GM21528 (cell line): ENCODE measurements around the gene CBFA2T3.

ENCODE experiments used
- ATAC-seq: cut with Tn5 transposase; IDR thresholded peaks from one replicate; pipeline ENCODE4 v1.9.1; 2021; ENCODE audit warnings: mild to moderate bottlenecking, moderate library complexity; ENCODE audit not compliant: unreplicated experiment, low FRiP score

The CBFA2T3 gene

DNA sequence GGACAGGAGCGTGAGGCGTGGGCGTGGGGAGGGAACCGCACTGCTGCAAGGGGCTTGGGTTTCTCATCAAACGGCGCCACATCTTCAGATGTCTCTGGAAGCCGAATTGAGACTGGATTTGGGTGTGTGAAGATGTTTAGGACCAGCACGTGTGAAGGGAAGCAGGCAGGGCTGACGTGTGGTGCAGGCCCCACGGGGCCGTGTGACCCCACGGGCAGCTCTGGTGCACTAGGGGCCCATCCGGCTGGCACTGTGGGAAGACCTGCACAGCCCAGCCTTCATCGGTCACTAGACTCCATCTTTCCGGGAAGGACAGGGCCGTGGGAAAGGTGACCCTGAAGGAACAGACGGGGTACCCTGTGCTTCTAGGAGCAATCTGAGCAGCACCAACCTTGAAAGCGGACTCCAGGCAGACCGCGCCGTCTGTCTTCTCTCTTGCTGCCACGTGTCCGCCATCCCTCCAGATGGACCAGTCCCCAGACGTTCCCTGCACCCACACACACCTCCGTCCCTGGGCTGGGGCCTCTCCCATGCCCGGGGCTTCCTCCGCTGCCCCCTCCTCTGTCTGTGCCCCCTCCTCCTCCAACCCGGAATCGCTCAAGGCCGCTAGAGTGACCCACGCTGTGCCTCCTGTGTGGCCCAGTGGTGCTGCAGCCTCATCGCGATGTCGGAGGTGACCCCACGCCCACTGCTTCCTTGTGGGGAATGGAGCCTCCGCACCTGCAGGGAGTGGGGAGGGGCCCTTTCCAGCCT lies 23.4 kb upstream of the CBFA2T3 start:
- ATAC-seq: no peak

DNA sequence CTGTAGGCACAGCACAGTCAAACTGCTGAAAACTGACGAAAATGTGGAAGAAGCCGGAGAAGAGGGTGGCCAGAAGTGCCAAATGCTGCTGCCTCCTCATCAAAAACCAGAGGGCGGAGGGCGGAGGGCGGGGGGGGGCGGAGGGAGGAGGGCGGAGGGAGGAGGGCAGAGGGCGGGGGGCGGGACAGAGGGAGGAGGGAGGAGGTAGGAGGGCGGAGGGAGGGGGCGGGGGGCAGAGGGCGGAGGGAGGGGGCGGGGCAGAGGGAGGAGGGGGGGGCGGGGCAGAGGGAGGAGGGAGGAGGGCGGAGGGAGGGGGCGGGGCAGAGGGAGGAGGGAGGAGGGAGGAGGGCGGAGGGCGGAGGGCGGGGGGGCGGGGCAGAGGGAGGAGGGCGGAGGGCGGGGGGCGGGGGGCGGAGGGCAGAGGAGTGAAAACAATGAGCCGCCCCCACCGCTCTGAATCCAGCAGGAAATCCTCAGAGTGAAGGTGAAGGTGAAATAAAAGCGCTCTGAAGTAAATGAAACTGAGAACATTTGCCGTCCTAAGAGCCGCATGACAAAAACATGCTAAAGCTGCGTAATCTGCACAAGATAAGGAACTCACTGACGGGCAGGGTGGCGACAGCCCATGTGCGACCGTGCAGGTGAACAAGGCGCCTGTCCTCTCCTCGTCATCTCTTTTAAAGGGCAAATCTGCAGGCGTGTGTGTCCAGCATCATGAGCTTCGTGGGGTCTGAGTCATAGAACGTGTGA lies 22.6 kb upstream of the CBFA2T3 start:
- ATAC-seq: no peak

DNA sequence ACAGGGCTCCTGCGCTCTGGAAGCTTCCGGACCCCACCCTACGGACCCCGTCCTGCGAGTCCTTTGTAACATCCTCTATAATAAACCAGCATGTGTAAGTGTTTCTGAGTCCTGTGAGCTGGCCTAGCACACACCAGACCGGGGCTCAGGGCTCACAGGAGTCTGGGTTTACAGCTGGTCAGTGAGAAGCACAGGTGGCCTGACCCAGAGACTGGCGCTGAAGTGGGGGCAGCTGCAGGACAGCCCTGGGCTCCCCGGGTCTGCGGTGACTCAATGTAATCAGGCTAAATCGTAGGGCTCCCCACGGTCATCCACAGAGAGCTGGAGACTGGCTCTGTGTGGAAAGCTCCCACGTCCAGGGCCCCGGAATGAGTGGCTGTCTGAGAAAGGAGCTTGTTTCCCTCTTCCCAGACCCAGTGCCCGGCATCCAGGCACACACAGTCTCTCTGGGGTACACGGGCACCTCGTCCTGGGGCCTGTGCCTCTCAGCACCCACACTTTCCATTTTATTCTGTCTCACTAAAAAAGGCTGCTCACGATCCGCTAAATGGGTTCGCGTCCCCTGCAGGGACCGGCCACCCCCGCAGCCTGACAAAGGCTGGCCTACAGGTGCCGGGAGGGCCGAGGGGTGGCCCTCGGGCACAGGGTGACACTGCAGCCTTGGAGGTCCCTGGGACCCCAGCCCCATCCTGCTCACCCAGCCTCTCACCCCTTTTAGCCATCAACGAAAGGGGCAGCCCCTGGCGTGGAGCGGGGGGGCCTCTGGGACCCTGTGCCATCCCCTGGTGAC lies 18.9 kb upstream of the CBFA2T3 start:
- ATAC-seq: no peak

DNA sequence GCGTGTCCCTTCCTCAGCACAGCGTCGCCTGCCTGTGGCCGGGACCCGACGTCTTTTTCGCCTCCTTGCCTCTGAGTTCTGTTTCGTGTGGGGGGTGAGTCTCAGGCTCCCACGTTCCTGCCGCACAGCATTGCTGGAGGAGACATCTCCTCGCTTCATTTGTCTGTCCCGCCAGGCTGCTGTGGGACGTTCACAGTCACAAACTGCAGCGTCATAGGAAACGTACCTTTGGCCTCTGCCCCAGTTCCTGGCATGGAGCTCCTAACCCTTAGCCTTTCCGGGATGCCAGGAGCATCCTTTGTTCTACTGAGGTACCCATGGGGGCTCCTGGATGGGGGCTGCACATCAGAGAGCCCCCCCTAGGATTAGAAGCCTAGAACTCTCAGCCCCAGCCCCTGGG lies 18.2 kb upstream of the CBFA2T3 start:
- no peak for ATAC-seq

DNA sequence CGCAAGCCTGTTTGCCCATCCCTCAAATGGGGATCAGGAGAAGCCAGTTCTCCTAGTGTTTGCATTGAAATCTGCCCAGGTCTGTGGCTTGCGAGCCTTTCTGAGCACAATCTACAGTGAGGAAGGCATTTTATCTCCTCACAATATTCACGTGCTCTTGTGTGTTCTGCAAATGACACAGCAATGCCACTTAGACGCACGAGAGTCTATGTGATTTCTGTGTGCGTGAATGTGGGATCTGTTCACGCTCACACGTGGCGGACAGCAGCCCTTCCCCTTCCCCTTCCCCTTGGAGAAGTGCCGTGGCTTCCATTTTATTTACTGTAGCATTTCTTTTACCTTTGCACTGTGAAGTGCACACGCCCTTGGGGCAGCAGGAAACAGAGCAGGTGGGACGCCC lies 17.7 kb upstream of the CBFA2T3 start:
- ATAC-seq: no peak

DNA sequence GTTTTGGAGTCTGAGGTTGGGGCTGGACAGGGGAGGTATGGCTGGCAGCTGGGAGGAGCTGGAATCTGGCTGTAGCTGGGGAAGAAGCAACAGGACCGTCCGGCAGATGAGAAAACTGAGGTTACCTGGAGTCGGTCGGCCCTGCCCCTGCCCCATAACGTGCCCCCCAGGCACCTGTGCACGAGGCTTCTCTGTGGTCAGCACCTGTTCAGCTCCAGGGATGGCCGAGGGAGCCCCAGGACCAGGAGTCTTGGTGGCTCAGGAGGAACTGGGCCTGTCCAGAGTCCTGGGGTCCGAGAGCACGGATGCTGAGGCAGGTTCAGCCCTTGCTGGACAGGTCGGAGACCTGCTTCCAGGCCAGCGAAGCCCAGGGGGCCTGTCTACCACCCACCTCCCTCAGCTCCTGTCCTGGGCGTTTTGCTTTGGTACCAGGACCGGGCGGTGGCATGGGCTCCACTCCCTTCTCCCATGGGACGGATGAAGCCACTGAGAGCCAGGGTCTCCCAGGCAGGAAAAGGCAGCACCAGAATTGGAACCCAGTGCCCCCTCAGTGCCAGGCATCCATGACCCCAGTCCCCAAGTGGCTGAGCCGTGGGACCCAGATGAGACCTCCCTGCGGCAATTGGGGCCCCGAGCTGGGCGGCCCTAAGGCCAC lies 17.1 kb upstream of the CBFA2T3 start:
- ATAC-seq: no peak

DNA sequence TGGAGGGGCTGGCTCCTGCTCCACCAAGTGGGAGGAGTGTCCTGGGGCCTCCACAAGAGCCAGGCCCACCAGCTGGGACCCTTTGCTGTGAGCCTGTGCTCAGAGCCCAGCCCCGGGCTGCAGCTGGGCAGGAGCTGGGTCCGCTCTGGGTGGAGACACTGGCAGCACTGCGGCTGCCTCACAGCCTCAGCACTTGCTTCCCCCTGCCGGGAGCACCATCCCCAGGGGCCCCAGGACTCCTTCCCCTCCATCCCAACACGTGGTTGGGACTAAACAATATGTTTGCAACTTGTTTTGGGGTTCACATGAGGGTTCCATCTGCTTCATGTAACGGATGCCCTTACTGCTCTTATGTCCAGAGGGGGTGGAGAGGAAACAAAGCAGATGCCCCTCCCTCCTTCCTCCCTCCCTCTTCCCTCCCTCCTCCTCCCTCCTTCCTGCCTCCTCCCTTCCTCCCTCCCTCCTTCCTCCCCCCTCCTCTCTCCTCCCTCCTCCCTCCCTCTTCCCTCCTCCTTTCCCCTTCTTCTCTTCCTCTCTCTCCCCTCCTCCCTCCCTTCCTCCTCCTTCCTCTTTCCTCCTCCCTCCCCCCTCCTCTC lies 16.3 kb upstream of the CBFA2T3 start:
- ATAC-seq: no peak

DNA sequence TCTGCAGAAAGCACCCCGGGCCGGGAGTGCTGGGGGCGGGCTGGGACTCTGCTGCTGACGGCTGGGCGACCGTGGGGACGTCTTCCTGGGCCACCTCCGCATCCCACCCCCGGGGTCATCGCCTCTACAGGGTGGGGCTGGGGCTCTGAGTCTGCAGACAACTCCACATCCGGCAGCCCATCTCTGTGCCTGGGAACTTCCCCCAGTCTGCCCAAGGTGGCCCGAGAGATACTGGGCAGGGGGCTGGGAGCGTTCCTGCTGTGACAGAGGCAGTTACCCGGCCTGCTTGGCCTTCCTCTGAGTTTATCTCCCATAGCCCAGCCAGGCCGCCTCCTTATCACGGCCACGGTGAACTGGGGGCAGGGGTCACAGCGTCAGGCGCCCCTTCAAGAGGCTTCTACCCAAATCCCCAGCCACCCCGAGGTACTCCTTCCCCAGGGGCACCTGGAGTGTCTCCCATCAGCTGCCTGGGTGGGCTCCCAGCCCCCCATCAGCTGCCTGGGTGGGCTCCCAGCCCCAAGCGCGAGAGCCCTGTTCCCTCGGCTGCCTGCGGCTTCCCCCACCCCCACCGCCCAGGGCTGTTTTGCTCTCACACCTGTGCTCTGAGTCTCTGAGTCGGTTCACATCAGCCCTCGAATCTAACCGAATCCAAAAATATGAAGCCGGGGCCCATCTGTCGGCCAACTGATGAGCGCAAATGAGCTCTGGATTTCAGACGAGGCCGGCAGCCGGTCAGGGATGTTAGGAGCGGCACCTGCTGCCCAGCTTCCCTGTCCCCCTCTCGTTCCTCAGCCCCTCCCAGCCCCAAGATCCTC lies 15.6 kb upstream of the CBFA2T3 start:
- no peak for ATAC-seq

DNA sequence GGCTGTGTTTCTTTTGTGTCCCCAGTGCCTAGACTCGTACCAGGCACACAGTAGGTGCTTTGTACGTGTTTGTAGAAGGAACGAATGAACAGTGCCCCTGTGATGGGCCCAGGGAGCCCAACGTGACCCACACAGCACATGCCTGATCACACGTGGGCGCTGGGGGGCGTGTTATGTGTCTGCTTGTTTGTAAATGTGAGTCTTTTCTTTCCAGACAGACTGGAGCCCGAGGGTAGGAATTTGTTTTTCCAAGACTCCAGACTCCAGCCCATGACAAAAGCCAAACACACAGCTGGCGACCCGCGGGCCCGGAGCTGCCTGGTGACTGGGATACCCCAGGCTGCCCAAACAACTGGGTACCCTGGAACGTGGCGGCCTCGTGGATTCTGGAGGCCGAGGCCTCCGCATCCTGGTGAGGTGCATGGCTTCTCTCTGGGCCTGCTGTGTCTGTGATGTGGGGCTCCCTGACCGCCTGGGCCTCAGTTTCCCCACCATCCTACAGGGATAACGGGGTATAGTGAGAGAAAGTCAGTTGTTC lies 14.9 kb upstream of the CBFA2T3 start:
- no peak for ATAC-seq

DNA sequence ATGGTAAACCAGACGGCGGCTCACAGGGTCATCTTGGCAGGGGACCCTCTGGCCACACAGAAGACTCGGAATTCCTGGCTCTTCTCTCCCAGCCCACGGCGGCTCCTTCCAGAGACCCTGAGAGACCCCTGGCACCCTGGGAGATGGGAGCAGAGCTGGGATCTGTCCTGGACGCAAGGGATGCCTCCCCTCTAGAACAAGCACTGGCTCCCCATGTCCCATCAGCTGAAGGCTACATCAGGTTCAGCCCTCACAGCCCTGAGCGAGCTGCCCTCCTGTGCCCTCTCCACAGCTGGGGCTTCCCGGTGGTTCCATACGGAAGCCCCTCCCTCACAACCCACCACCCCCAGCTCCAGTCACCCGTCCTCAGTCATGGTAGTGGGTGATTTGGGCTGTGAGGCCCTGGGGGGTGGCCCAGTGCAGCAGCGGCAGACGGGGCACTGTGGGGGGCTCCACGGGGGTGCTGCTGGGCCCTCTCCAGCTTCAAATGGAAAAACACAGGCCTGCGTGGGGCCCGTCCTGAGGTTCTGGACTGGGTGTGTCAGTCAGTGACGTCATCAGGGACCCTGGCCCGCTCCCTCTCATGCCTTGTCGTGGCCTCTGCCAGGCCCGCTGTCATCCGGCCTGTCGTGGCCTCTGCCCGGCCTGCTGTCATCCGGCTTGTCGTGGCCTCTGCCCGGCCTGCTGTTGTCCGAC lies 13.0 kb upstream of the CBFA2T3 start:
- no peak for ATAC-seq

DNA sequence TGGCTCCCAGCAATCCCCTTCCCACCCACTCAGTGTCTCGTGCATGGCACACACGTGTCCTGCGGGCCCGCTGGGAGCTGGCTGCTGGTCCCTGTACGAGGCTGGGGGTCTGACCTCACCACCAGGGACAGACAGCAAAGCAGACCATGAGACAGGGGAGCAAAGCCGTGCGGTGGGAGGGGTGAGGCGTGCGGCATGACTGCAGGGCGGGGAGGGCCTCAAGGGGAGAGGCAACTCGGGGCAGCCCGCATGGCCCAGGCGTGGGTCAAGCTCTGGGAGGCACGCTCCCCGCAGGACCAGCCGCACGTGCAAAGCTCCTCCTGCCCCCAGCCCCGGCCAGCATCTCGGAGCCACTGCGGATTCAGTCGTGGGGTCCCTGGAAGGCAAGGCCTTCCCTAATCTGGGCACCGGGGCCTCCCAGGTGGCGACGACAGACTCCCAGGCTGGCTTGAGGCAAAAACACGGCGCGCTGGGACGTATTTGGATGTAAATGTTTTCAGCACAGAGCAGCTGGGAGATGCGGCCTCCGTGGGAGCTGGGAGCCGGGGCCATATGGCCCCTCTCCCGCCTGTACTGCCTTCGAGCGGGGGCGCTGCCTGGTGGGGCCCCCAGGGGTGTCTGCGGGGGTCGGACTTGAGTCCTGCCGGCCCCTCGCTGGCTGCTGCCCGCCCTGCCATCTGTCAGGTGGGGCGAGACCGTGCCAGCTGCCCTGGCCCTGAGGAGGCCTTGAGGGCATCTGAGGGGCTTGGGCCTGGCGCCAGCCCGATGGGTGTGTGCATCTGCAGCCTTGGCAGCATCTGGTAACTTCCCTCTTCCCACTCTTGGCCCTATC lies 12.2 kb upstream of the CBFA2T3 start:
- ATAC-seq: no peak

DNA sequence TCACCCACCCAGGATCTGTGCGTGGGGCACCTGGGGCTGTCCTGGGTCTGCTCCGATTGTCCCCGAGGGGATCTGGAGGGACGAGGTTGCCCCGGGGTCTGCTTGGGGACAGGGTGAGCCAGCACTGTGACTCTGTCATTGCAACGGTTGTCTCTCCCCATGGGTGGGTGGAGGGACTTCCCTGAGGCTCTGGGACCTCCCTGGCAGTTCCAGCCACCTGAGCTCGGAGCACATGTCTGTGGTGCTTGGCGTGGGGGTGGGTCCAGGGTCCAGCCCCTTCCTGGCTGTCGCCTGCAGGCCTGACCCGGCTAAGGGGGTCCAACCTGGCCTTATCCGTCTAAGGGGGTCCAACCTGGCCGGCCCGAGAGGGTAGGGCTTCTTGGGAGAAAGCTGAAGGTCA lies 8.5 kb upstream of the CBFA2T3 start:
- no peak for ATAC-seq

DNA sequence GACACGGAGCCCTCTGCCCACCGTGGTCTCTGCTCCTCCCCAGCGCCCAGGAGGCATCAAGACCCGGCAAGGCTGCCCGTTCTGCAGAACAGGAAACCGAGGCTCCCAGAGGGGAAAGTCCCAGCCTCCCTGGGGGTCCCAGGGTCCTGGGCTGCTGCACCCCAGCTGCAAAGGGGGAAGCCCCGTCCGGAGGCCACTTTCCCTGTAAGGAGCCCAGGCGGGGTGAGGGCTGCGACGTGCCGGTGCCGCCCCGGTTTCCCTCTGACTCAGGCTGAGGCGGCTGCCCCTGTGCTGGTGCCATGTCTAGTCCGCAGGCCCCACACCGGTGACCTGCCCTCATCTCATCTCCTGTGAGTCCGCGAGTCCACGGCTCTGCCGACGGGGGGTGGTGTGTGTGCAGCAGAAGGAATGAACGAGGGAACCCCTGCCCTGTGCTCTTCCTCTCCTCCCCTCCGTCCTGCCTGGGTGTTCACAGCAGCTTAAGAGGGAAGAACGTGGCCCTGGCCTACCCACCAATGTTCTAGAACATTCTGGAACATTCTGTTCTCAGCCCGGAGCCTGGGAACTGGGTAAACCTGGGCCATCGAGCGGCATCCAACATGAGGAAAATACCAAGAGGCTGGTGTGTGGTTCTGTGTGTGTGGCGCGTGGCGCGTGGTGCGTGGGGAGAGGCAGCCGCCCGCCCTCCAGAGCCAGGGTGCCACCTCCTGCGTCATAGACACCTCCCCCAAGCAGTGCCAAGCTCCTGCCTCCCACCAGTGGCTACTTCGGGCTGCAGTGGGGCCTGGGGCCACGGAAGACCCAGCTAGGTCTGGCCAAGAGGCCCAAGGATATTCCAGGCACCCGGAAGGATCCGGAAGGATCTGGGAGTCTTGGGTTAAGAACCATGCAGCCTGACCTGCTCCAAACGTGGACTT lies 7.0 kb upstream of the CBFA2T3 start:
- ATAC-seq: no peak

DNA sequence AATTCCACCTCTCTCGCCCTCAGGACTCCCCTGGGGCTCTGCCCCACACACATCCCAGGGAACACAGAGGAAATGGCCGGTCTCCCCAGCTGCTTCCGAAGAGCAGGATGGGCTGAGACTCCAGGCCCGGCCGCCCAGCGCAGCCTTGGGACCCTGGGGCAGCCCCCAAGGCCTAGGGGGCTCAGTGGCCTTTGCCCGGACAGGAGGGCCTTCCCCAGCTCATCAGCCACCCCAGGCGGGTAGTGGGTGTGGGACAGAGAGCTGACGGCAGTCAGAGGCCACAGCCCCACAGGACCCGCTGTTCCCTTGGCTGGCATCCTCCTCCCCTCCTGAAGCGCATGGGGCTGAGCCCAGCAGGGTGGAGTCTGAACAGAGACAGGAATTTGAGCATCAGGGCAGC lies 6.2 kb upstream of the CBFA2T3 start:
- ATAC-seq: no peak

DNA sequence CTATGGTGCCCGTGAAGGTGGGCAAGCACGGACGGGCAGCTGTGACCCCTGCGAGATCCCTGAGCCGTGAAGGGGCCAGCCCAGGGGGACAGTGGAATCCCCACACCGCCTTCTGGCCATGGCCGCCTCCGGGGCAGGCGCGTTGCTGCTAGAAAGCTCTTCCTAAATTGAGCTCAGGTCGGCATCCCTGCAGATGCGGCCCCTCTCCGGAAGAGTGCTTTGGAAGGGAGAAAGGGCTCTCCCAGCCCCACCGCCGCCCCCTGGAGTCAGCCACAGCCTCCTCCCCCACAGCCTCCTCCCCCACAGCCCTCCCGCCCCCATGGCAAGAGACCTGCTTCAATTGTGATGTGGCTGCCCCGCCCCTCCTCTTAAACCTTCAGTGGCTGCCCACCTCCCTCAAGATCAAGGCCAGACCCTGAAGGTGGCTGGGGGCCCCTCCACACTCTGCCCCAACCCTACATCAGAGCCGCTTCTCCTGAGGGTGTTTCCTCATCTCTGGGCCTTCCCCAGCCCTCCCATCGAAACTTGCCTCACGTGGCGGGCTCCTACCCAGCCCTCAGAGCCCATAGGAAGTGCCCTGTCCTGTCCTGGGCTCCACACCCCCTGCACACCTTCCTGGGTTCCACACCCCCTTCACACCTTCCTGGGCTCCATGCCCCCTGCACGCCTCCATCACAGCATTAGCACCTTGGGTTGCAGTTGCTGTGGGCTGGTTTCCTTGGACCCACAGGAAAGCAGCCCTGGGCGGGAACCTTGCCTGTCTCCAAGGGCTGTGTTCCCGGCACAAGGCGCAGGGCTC lies 5.5 kb upstream of the CBFA2T3 start:
- ATAC-seq: no peak

DNA sequence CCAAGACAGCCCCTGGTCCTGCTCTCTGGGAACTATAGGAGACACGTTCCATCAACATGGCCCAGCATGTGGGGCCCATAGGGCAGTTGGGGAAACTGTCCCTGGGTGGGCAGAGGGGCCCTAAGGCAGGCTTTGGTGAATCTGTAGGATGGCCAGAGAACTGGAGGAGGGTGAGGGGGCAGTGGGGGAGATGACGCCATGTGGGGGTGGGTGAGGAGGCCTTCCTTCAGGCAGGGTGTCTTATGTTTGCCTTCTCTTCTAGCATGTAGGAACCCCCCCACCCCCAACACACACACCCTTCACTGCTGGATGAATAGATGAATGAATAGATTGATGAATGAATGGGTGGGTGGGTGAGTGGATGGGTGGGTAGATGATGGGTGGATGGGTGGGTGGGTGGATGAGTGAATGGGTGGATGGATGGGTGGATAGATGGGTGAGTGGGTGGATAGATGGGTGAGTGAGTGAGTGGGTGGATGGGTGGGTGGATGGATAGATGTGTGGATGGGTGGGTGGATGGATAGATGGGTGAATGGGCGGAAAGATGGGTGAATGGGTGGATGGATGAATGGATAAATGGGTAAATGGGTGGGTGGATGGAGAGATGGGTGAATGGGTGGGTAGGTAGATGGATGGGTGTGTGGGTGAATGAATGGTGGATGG lies 2.5 kb upstream of the CBFA2T3 start:
- no peak for ATAC-seq
